GM13976 (cell line): ENCODE results near the gene TMA7.

Experiments used
- DNase-seq: peaks from one replicate; pipeline ENCODE4 v3.0.0; 2012; ENCODE audit warnings: low spot score
- CTCF ChIP-seq: IDR thresholded peaks from 2 replicates; pipeline ENCODE4 v1.5.1; 2012; ENCODE audit warnings: borderline replicate concordance, mild to moderate bottlenecking; ENCODE audit not compliant: insufficient read depth; ENCODE audit errors: extremely low read depth, missing control alignments, control extremely low read depth
- in situ Hi-C: fragments of 300-500 bp; cut with MboI; formaldehyde crosslinking; loops from one replicate; pipeline ENCODE4 v1.12.0; 2022; ENCODE audit warnings: low sequenced_read_pairs, mixed read lengths, inconsistent platforms; ENCODE audit not compliant: unreplicated experiment

TMA7 gene

GRCh38 chr3:48439820-48440589 is at the start of gene TMA7, which contains the start of gene CCDC51:
Gene TMA7, plus strand, starts transcription at chr3:48440257. Its CDS starts 40 bp downstream, at chr3:48440297.
Gene CCDC51, minus strand, starts transcription at chr3:48440119. Its CDS starts 4,991 bp downstream, at chr3:48435128.
- in situ Hi-C loops: loop anchor here (5.0 to 10.0 kb wide), 2 partner anchors 38 to 165 kb away; no protein-coding TSS in a partner anchor
- DNase-seq: peak; percentile 99
- no peak for TF ChIP-seq CTCF

- no peak for TF ChIP-seq CTCF
- in situ Hi-C loops: loop anchor here (10.0 kb wide), 1 partner anchor 200 kb away; no protein-coding TSS in a partner anchor
- DNase-seq: no peak
Measured at GRCh38 chr3:48394391-48394790, 45.7 kb upstream of the TMA7 start.

GRCh38 chr3:48395714-48396113 is 44.3 kb upstream of the TMA7 start:
- TF ChIP-seq CTCF: no peak

GRCh38 chr3:48397767-48398681 is 42.0 kb upstream of the TMA7 start:
- DNase-seq: no peak
- in situ Hi-C loops: loop anchor here (10.0 kb wide), 1 partner anchor 203 kb away; no protein-coding TSS in a partner anchor

More at GRCh38 chr3:48395714-48396113, 44.3 kb upstream of the TMA7 start:
- in situ Hi-C loops: loop anchor here (10.0 kb wide), 1 partner anchor 201 kb away; no protein-coding TSS in a partner anchor
- no peak for DNase-seq

GRCh38 chr3:48398701-48399386 is 41.2 kb upstream of the TMA7 start:
- no peak for DNase-seq
- in situ Hi-C loops: loop anchor here (10.0 kb wide), 1 partner anchor 204 kb away; no protein-coding TSS in a partner anchor
- no peak for TF ChIP-seq CTCF

More at GRCh38 chr3:48397767-48398681, 42.0 kb upstream of the TMA7 start:
- TF ChIP-seq CTCF: no peak
